K562 (cell line): ENCODE measurements around the gene UNC45B. TPM values are rescaled to one million over a fixed set of nuclear protein-coding genes. Genes with fewer than 3 reads are reported as not detected.

Experiments
- ATAC-seq: fragments of 200-7000 bp; cut with Tn5 transposase; 3 replicates; pipeline ENCODE4 v1.9.1; 2020; ENCODE audit warnings: moderate library complexity
- BruUV-seq: library from RNA; stranded (reverse); fragments of 400-500 nt; replicated peaks from 2 replicates; lab custom pipeline; 2021; lab: Mats Ljungman, UMichigan
- CTCF ChIA-PET: fragments of 300-600 bp; formaldehyde crosslinking; extraction: SDS; loops from one replicate; lab custom pipeline; 2021; ENCODE audit warnings: low intra/inter-chr PET ratio; lab: Yijun Ruan, JAX
- POLR2A ChIA-PET: fragments of 300-600, 350-650 bp; sonication (Branson Sonifier 250); formaldehyde crosslinking; extraction: SDS; loops from one replicate; lab custom pipeline; 2021; ENCODE audit warnings: antibody characterized with exemption, inconsistent platforms; lab: Yijun Ruan, JAX
- DNase-seq, 4 experiments: peaks; one replicate each; pipeline versions ENCODE4 v3.0.0 to v3.0.0-alpha.2; 2011 to 2018; ENCODE audit warnings: low spot score in 3 of 4, mixed read lengths in 3 of 4; ENCODE audit errors: extremely low read depth in 1 of 4
- FAIRE-seq: peaks from 2 replicates; lab custom pipeline; 2011; peaks lifted over from hg19 to GRCh38; lab: Jason Lieb, UNC
- H2AFZ ChIP-seq: 2 replicates; pipeline ENCODE4 v1.6.0; 2011; ENCODE audit warnings: low read depth, low read length, control low read depth, inconsistent platforms
- H3K27ac ChIP-seq: fragments of 200-600 bp; 3 replicates; pipeline ENCODE4 v1.8.0; 2011; ENCODE audit warnings: low read depth, mild to moderate bottlenecking, control low read depth, inconsistent platforms, low read length, moderate library complexity, mixed read lengths; ENCODE audit errors: extremely low read depth
- H3K27me3 ChIP-seq, 2 experiments: fragments of 300-600 bp in 1 of 2; 2 replicates in 1 of 2; 3 replicates in 1 of 2; pipeline versions ENCODE4 v1.6.0 to v1.8.0; 2011; ENCODE audit warnings: inconsistent platforms in 2 of 2, low read length in 2 of 2, mild to moderate bottlenecking in 1 of 2, mixed read lengths in 1 of 2, moderate library complexity in 1 of 2; ENCODE audit not compliant: control insufficient read depth in 2 of 2, insufficient read depth in 2 of 2
- H3K36me3 ChIP-seq: fragments of 300-600 bp; 3 replicates; pipeline ENCODE4 v1.8.0; 2011; ENCODE audit warnings: mild to moderate bottlenecking, low read length, inconsistent platforms; ENCODE audit not compliant: control insufficient read depth, insufficient read depth
- H3K4me1 ChIP-seq, 2 experiments: fragments of 200-600 bp in 1 of 2; replicated peaks in 1 of 2; 2 replicates in 1 of 2; 3 replicates in 1 of 2; pipeline versions ENCODE4 v1.5.1 to v1.8.0; 2011; ENCODE audit warnings: inconsistent platforms in 2 of 2, low read length in 2 of 2, mild to moderate bottlenecking in 1 of 2, mixed read lengths in 1 of 2, moderate library complexity in 1 of 2; ENCODE audit not compliant: control insufficient read depth in 2 of 2, insufficient read depth in 2 of 2
- H3K4me2 ChIP-seq: 2 replicates; pipeline ENCODE4 v1.6.1; 2011; ENCODE audit warnings: low read length, control low read depth, inconsistent platforms, mixed read lengths; ENCODE audit not compliant: insufficient read depth
- H3K4me3 ChIP-seq: fragments of 200-600 bp; sonication (generic), shearing (Covaris generic); 2 replicates; pipeline ENCODE4 v1.5.1; 2016; ENCODE audit warnings: control low read depth, inconsistent platforms
- H3K79me2 ChIP-seq: fragments of 200-600 bp; 3 replicates; pipeline ENCODE4 v1.8.0; 2011; ENCODE audit warnings: low read length, inconsistent platforms; ENCODE audit not compliant: control insufficient read depth, insufficient read depth
- H3K9ac ChIP-seq, 2 experiments: 2 replicates each; pipeline versions ENCODE4 v1.6.0 to v1.6.1; 2011; ENCODE audit warnings: low read depth in 2 of 2, low read length in 2 of 2, control low read depth in 1 of 2, inconsistent platforms in 1 of 2, mild to moderate bottlenecking in 1 of 2, mixed read lengths in 1 of 2; ENCODE audit not compliant: insufficient read depth in 1 of 2
- H3K9me1 ChIP-seq: one replicate; pipeline ENCODE4 v1.6.0; 2011; ENCODE audit warnings: inconsistent platforms, mild to moderate bottlenecking, low read length, moderate library complexity; ENCODE audit not compliant: control insufficient read depth, insufficient read depth
- H3K9me3 ChIP-seq: replicated peaks from 2 replicates; pipeline ENCODE4 v1.5.1; 2011; ENCODE audit warnings: low read depth, low read length, inconsistent platforms; ENCODE audit not compliant: control insufficient read depth, insufficient read depth
- H4K20me1 ChIP-seq: replicated peaks from 2 replicates; pipeline ENCODE4 v1.6.1; 2011; ENCODE audit warnings: low read length, inconsistent platforms, mixed read lengths; ENCODE audit not compliant: control insufficient read depth, insufficient read depth
- CBX5 ChIP-seq: IDR thresholded peaks from 2 replicates; pipeline ENCODE4 v1.6.1; 2014; ENCODE audit warnings: low read depth, borderline replicate concordance
- KLF6 ChIP-seq: fragments of 250-450 bp; sonication (Bioruptor Pico); IDR thresholded peaks from 2 replicates; pipeline ENCODE4 v1.4.0; 2020; ENCODE audit warnings: mild to moderate bottlenecking, moderate library complexity, borderline replicate concordance
- NFE2 ChIP-seq: IDR thresholded peaks from 2 replicates; pipeline ENCODE4 v1.6.1; 2014; ENCODE audit warnings: antibody characterized with exemption, low read depth
- SPI1 ChIP-seq: IDR thresholded peaks from 2 replicates; pipeline ENCODE4 v1.6.1; 2011; ENCODE audit warnings: low read depth, low read length, control low read depth, borderline replicate concordance
- ZNF668 ChIP-seq: fragments of 250-450 bp; sonication (Bioruptor Pico); IDR thresholded peaks from 2 replicates; pipeline ENCODE4 v1.8.0; 2022; ENCODE audit warnings: mild to moderate bottlenecking, inconsistent platforms
- WGBS: fragments of 100-300 bp; shearing (Covaris generic); methylation state at CpG from one replicate; pipeline ENCODE4 v1.1.6; 2016; ENCODE audit warnings: low coverage, mixed read lengths; ENCODE audit not compliant: insufficient coverage; ENCODE audit errors: missing lambda C conversion rate; 5-methylcytosine and 5-hydroxymethylcytosine counted together
- in situ Hi-C: fragments of 300-500 bp; cut with MboI; formaldehyde crosslinking; loops from 4 replicates; pipeline ENCODE4 v1.15.0; 2018; ENCODE audit warnings: inconsistent platforms, mixed read lengths
- intact Hi-C: fragments of 100-400 bp; cut with micrococcal nuclease; formaldehyde crosslinking; loops from 2 replicates; pipeline ENCODE4 v1.14.2; 2022
- polyA plus RNA-seq, 8 experiments: library from polyadenylated mRNA; depleted of rRNA in 4 of 8; stranded (reverse) in 5 of 8; unstranded in 3 of 8; fragments of >200 nt; fragmentation: Nextera tagmentation in 2 of 8; fragmentation: Illumina TruSeq in 1 of 8; extraction: Ambion mirVana in 2 of 8; extraction: Trizol in 1 of 8; gene quantifications; 2 replicates each; pipeline versions ENCODE4 v1.2.1 to v1.2.3, GENCODE V29; 2011 to 2014; ENCODE audit warnings: inconsistent platforms in 1 of 8, missing spikeins in 1 of 8
- total RNA-seq, 7 experiments: library from RNA; depleted of rRNA in 6 of 7; stranded (reverse); fragments of >200 nt in 6 of 7; fragmentation: Illumina TruSeq in 2 of 7; extraction: Trizol in 2 of 7; gene quantifications; 2 replicates each; pipeline versions ENCODE4 v1.2.1 to v1.2.3, GENCODE V29; 2011 to 2021; ENCODE audit warnings: low replicate concordance in 1 of 7
- TF ChIP-seq, protein P1 (sequence below): fragments of 450-650 bp; IDR thresholded peaks from 2 replicates; pipeline ENCODE4 v1.6.1; 2016
- TF ChIP-seq, protein P2 (sequence below), 2 experiments: fragments of 450-650 bp in 1 of 2; sonication (generic) in 1 of 2; formaldehyde crosslinking in 1 of 2; IDR thresholded peaks; 2 replicates each; pipeline versions ENCODE4 v1.7.1 to v1.9.0; 2016 to 2022; ENCODE audit warnings: inconsistent platforms in 1 of 2, mild to moderate bottlenecking in 1 of 2, missing genetic modification reagents in 1 of 2

UNC45B gene
- total and polyA plus RNA-seq, 9 of the 15 experiments (the other 6 are each of a cell fraction or from before 2014, with no cell fraction given), result not detected

- Histone ChIP-seq H3K79me2 (no peaks in the 10 kb centered on the region), H3K9ac (no peak overlapping the region), H3K27me3 (peaks cover 11 to 24% of the 10 kb centered on the region in 2 experiments), H3K4me2 (no peak overlapping the region), H4K20me1 (no peaks in the 10 kb centered on the region)
- POLR2A ChIA-PET, result no interaction called here
- 0% methylated on average over 1 of the region's 1 CpG for WGBS
- FAIRE-seq, result no peak
- BruUV-seq, result no TSS peak
- no peak for TF ChIP-seq KLF6 (CRISPR knock-in tag)
- TF ChIP-seq CBX5, result no peak
- TF ChIP-seq, protein P1, sequence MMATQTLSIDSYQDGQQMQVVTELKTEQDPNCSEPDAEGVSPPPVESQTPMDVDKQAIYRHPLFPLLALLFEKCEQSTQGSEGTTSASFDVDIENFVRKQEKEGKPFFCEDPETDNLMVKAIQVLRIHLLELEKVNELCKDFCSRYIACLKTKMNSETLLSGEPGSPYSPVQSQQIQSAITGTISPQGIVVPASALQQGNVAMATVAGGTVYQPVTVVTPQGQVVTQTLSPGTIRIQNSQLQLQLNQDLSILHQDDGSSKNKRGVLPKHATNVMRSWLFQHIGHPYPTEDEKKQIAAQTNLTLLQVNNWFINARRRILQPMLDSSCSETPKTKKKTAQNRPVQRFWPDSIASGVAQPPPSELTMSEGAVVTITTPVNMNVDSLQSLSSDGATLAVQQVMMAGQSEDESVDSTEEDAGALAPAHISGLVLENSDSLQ, result peak; percentile 12; the same call in 1 of the 2 replicates
- 0 out of 2 replicates have a peak, but pooled peaks have one; percentile 2 for TF ChIP-seq SPI1
- no peak for TF ChIP-seq ZNF668 (CRISPR knock-in tag)
- 0 out of 2 replicates have a peak, but pooled peaks have one; percentile 11 for TF ChIP-seq NFE2
- TF ChIP-seq, protein P2, sequence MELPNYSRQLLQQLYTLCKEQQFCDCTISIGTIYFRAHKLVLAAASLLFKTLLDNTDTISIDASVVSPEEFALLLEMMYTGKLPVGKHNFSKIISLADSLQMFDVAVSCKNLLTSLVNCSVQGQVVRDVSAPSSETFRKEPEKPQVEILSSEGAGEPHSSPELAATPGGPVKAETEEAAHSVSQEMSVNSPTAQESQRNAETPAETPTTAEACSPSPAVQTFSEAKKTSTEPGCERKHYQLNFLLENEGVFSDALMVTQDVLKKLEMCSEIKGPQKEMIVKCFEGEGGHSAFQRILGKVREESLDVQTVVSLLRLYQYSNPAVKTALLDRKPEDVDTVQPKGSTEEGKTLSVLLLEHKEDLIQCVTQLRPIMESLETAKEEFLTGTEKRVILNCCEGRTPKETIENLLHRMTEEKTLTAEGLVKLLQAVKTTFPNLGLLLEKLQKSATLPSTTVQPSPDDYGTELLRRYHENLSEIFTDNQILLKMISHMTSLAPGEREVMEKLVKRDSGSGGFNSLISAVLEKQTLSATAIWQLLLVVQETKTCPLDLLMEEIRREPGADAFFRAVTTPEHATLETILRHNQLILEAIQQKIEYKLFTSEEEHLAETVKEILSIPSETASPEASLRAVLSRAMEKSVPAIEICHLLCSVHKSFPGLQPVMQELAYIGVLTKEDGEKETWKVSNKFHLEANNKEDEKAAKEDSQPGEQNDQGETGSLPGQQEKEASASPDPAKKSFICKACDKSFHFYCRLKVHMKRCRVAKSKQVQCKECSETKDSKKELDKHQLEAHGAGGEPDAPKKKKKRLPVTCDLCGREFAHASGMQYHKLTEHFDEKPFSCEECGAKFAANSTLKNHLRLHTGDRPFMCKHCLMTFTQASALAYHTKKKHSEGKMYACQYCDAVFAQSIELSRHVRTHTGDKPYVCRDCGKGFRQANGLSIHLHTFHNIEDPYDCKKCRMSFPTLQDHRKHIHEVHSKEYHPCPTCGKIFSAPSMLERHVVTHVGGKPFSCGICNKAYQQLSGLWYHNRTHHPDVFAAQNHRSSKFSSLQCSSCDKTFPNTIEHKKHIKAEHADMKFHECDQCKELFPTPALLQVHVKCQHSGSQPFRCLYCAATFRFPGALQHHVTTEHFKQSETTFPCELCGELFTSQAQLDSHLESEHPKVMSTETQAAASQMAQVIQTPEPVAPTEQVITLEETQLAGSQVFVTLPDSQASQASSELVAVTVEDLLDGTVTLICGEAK (IDR thresholded peaks at IDR 0.05), result no peak
- TF ChIP-seq, protein P2 (CRISPR knock-in tag; IDR thresholded peaks at IDR 0.05), result no peak
- TF ChIP-seq, all 486 proteins: peak for 3
- in situ Hi-C loops (no loop called here), intact Hi-C loops (no loop called here)
- Histone ChIP-seq H3K27ac (no peak overlapping the region), H3K4me3 (no peak overlapping the region), H2AFZ (no peak overlapping the region), H3K9me3 (no peaks in the 10 kb centered on the region), H3K36me3 (no peaks in the 10 kb centered on the region), H3K9me1 (no peaks in the 10 kb centered on the region), H3K4me1 (no peaks in the 10 kb centered on the region)
- DNase-seq (no peak), ATAC-seq (no peak)
- CTCF ChIA-PET, result no interaction called here
These were observed 38.2 kb downstream of the UNC45B start for GRCh38 chr17:35185849-35186248.
